ENCODE data around the gene HOXD4.

The HOXD4 gene

DNA sequence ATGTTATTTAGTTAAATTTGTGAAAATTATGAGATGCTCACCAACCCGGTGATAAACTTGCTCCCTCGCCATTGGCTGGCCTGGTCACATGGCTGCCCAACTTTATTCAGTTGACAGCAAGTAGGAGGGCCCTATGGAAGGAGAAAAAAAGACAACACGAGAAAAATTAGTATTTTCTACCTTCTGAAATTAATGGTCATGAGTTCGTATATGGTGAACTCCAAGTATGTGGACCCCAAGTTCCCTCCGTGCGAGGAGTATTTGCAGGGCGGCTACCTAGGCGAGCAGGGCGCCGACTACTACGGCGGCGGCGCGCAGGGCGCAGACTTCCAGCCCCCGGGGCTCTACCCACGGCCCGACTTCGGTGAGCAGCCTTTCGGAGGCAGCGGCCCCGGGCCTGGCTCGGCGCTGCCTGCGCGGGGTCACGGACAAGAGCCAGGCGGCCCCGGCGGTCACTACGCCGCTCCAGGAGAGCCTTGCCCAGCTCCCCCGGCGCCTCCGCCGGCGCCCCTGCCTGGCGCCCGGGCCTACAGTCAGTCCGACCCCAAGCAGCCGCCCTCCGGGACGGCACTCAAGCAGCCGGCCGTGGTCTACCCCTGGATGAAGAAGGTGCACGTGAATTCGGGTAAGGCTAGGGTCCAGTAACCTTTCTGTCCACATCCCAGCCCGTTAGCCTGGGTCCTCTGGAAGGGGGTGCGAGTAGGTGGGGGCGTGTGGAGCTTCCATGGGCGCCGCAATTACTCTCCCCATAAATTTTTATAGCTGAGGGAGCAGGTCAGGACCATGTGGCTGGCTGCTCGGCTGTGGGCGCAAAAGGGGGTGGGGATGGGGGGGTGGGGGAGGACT, at the start of gene HOXD4:
TSS of gene HOXD4 (plus strand) at position 109 of the 846 bp plus-strand sequence. CDS start at position 193, 84 bp downstream.
- no peak for DNase-seq (ENCODE audit: low read depth in 2 of 2)

DNA sequence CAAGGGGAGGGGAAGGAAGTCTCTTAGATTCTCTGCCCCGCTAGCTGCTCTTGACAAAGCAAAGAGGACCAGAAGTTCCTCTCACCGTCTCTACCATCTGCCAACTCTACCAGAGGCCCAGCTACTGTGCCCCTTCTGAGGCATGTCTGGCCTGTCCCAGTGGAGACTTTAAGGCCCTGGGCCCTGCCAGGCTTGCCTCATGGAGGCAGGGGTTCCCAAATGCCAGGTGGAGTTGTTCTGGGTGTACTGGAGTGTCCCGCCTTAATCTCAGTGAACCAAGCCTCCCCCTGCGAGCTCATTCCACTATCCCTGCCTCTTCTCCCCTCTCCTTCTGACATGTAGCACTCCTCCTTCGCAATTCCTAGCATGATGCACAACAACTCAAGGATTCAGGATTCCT, 49.5 kb upstream of the HOXD4 start:
- no peak for DNase-seq (ENCODE audit: low read depth in 2 of 2)

DNA sequence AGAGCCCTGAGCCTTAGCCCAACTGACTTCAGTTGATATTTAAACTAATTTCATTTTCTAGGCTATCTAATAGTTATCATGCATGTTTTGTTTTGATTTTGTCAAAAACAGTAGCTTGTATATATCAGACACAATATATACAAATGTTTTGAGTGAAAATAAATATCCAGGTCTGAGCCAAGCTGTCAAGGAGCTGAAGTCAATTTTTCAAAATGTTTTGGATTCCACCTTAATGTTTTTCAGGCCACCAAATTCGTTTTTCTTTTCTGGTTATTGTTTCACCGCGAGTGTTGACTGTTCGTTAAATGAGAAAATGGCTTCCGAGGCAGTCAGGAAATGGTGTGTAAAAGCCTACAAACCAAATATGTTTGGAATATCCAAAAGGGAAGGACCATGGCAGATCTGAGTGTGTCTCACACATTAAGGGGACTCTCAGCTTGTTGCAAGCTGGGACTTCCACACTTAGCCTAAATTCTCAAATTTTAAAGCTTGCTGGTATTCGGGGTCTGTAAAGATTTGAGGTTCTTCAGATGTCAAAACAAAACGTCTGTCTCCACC, 49.0 kb upstream of the HOXD4 start:
- DNase-seq (ENCODE audit: low read depth in 2 of 2), result no peak

DNA sequence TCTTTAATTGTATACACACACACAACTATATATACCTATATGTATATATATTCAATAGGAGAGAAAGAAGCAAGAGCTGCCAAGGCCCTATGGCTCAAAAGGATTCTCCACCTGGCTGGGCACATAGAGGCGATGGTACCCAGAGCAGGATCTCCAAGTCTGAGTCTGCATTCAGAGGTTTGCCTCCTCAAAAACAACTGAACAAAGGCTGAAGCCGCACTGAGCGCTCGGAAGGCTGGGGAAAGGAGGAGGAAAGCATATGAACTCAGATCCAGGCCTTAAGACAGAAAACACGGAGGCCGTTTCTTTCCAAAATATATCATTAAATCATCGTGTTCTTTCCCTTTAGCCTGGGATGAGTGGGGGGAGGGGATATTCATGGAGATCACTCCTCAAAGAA, 48.2 kb upstream of the HOXD4 start:
- DNase-seq (ENCODE audit: low read depth in 2 of 2), result no peak

DNA sequence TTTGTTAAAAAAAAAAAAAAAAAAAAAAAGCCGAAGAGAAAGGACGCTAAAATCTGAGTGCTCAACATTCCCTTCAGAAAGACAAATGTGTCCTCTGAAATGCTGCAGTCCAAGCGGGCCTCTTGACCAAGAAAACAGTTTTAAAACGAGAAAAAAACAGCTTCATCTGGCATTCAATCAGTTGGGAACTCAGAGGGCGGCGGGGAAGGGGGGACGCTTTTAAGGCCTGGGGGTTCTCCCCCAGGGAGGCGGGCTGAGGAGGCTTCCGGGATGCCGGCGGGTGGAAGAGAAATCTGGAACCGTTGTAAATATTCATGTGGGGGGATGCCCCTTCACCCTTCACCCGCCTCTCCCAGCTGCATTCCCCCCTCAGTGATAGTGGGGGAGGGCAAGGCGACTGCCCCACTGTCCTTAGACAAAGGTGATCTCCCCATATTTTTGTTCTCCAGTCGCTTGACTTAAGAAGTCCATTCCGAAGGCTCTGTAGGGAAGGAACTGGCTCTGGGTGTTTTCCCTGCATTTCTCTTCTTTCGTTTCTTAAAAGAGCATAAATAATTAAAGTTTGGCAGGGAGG, 47.5 kb upstream of the HOXD4 start:
- DNase-seq (ENCODE audit: low read depth in 2 of 2), result no peak

DNA sequence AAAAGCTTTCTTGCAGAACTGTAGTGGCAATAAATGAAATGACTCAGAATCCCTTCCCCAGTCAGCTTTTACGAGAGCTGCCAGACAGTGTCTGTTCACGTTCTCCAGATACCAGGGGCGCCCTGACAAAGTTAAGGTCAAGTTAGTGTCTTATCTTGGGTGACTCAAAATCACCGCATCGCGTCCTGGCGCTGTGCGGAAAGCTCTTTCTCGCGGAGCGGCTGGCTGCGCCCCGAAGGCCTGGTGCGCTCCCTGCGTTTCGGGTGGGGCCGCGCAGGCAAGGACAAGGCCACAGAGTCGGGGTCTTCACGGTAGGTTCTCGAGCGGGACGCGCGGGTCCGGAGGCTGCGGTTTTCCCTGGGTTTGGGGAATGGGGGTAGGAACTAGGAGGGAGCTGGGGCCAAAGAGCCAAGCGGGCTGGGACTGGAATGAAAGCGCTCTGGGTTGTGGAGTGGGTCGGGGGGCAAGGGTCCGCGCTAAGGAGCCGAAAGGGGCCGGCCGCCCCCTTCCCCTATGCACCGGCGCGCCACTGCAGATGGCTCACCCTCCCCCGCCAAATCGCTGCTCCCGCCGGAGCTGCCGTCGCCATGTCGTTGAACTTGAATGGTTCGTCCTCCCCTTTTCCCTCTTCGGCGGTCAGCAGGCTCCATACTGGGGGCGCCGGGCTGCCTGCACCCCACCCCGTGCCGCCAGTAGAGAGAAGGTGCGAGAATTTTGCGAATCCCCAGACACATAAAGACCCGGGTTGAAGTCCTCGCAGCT, 46.9 kb upstream of the HOXD4 start:
- no peak for DNase-seq (ENCODE audit: low read depth in 2 of 2)

DNA sequence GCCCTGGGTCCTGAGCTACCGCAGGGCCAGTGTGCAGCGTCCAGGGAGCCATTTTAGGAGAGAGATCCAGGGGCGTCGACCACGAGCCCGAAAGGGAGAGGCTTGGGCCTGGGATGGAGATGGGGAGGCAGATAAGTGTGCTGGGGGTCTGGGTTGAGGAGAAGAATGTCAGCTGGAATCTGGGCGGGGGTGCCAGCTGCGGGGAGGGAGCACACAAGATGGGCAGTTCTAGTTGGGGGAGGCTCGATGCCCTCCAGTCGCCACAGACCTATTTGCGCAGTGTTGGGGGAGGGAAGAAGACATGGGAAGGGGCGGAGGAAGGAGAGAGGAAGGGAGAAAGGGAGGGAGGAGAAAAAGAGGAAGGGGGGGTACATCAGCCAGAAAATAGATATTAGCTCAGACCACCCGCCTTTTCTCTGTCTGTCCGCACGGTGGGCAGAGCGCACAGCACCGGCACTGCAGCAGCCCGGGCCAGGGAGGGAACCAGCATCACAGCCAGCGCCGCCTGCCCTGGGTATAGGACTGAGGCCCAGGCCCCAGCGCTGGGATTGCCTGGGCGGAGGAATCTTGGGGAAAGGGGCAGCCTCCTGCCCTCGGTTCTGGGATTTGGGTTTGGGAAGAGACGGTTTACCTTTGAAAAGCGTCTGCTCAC, 46.1 kb upstream of the HOXD4 start:
- DNase-seq (ENCODE audit: low read depth in 2 of 2), result no peak

DNA sequence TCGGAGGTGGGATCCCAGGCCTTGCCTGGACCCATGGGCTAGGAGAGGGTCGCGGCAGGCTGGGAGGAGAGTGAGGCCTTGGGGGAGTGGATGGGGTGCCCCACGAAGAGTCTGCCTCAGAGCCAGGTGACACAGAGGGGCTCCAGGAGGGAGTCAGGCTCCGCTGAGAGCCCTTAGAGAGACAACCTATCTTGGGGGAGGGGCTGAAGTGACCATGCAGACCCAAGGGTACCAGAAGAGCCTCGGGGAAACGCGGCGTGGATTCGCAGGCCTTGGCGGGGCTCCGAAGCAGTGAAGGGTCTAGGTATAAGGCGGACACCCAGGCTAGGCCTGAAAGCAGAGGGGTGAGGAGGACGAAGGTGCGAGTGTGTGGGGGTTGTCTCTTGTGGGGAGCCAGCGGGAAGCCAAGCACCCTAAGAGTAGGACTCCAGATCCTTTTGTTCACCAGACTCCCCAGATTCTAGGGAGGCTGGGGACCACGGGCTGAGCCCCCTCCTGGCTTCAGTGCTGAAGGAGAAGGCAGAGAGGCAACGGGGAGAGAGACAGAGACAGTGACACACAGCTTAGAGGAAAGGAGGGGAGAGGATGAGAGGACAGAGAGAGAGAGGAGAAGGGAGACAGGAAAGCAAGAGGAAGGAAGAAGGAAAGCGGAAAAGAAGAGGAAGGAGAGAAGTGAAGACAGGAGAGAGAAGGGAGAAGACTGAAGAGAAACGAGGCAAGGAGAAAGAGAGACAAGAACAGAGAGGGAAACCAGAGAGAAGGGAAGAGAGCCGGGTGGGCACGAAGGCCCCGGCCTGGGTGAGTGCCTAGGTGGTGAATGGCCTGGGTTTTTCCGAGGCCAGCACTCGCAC, 45.4 kb upstream of the HOXD4 start:
- DNase-seq (ENCODE audit: low read depth in 2 of 2), result no peak

DNA sequence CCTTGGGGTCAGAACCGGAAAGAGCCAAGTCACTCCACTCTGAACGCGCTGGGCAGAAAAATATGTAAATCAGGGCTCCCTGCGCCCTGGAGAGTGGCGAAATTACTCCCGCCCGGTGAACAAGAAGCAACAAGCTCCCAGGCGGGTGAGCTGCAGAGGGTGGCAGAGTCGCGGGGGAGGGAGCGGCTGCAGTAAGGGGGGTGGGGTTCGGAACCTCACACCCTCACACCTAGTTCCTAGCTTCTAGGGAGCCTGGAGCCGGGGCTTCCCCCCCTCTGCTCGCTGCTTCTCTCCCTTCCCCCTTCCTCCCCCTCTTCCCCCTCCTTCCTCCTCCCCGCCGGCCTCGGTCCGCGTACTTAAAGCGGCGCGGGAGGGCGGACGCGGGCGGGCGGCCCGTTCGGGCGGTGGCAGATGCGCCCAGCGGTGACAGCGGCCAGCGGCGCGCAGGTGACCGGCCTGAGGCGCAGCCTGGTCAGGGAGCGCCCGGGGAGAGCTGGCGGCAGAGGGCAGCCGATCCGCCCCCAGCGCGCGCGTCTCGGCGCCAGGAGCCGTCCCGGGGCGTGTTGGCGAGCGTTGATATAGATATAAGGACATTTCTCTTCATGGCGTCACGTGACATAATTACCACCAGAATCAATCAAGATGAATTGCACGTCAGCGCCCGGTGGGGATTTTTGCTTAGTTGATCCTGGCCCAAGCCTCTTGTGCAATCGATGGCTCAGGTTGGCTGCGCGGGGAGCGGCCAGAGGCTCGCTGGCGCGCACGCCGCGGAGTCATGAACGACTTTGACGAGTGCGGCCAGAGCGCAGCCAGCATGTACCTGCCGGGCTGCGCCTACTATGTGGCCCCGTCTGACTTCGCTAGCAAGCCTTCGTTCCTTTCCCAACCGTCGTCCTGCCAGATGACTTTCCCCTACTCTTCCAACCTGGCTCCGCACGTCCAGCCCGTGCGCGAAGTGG, 44.5 kb upstream of the HOXD4 start, which contains the start of gene HOXD11:
TSS of gene HOXD11 (plus strand) at position 700 of the 959 bp plus-strand sequence. CDS start at position 776, 76 bp downstream.
- DNase-seq (ENCODE audit: low read depth in 2 of 2), result peak in 1 of 2 experiments; percentile 58

DNA sequence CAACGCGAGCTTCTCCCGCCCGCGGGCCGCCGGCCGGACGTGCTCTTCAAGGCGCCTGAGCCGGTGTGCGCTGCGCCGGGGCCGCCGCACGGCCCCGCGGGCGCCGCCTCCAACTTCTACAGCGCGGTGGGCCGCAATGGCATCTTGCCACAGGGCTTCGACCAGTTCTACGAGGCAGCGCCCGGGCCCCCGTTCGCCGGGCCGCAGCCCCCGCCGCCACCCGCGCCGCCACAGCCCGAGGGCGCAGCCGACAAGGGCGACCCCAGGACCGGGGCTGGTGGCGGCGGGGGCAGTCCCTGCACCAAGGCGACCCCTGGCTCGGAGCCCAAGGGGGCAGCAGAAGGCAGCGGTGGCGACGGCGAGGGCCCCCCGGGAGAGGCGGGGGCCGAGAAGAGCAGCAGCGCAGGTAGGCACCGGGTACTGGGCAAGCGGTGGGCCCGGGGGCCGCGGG, 43.6 kb upstream of the HOXD4 start:
- no peak for DNase-seq (ENCODE audit: low read depth in 2 of 2)

DNA sequence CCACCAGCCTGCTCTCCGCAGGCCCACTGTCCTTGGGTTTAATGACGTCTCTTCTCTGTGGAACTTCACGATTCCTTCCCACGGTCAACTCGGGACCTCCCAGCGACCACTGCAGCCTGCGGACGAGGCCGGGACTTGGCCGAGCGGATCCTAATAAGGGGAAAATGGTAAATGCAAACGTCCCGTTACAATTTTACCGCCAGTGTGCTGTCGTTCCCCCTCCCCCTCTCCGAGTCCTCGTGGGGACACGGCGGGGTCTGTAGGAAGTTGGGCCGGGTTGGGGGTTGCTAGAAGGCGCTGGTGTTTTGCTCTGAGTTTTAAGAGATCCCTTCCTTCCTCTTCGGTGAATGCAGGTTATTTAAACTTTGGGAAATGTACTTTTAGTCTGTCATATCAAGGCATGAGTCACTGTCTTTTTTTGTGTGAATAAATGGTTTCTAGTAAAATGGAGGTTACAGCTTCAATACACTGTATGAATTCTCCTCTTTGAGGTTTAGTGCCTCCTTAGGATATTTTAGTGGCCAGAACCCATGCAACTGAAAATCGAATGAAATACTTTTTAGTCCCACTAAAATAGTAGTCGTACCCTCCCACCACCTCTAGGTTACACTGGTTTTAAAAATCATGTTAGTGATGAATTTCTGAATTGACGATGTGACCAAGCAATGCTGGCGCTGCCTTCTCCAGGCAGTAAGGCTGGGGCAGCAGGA, 42.0 kb upstream of the HOXD4 start:
- no peak for DNase-seq (ENCODE audit: low read depth in 2 of 2)

DNA sequence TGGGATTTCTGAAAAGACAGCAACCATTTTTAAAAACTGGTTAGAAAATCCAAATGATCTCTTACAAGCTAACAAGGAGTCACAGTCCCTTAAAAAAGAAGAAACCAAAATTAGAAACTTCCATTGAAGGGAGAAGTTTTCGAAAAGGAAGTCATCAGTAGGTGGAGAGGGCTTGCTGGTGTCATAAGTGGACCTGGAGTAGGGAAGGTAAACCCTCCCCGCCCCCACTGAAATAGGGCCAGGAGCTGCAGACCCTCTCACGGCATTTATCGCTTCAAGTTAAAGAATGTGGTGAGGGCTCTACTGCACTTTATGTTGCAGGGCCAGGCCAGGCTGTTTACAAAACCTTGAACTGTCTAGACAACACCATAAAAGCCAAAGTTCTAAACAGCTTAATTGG, 41.4 kb upstream of the HOXD4 start:
- no peak for DNase-seq (ENCODE audit: low read depth in 2 of 2)

DNA sequence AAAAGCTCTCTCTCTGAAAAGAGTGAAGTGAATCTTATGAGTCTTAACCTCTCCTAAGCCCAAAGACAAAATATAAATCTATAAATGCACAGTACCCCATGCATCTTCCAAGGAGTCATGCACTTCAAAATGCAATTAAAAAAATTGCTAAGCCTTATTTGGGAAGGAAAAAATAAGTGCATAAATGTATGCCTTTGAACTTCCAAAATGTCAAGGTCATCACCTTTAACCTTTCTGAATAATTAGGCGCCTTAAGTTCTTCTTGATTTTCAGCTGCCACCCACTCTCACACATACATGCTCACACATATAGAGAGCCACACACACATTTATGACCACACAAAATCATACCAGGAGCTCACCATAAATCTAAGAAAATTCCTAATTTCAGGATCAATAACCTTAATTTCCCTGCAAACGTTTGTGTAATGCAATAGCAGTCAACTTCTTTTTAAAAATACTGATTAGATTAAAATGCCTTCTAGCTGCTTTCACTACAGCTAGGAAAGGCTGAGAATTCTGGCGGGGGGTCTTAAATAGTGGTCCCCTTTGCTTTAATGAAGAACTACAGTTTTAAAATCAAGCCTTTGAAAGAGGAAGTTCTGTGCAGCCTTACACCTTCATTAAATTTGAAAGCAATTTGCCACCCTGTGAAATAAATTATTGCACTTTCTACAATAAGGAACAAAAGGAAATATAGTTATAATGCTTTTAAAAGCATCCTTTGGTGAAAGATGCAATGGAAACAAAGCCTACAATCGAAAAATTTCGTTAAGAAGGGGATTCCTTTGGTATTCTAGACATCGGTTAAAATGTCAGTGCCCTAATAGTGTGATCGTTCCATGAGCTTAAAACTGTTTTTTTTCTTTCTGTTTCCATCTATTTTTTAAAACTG, 40.7 kb upstream of the HOXD4 start:
- DNase-seq (ENCODE audit: low read depth in 2 of 2), result no peak

DNA sequence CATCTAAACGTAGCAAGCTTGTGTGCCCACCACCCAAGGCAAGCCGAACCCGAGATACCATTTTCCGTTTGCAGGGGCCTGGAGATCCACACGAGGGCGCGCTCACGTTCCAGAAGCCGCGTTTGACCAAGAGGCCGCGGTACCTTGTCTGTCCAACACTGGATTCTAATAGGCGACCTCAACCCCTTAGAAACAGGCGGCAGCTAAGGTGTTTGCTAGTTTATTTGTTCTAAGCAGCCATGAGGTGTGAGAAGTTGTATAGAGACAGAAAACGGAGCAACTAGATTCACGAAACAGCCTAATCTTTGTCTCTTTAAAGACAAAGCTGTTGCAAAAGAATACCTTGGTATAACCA, 40.1 kb upstream of the HOXD4 start:
- no peak for DNase-seq (ENCODE audit: low read depth in 2 of 2)

DNA sequence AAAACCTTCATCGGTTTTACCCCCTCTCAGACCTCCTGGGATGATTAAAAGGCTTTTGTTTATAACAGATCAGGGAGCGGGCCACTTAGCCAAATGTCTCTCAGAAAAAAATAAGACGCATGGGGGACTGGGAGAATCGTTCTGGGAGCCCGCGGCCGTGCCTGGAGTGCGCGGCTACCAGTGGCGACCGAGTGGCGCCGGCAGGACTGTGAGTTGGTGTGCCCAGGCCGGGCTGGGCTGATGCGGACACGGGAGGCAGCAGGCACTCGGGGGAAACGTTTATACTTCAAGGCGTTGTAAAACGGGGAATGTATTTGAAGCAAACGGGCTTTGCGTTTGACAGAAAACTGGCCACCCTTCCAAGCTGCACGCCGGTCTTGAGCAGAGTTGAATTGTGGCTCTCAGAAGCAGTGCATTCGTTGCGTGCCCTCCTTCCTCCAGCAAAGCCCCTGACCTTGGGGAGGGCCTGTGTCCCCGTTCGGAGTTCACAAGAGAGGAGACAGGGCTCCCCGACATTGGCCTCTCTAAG, 39.4 kb upstream of the HOXD4 start:
- DNase-seq (ENCODE audit: low read depth in 2 of 2), result no peak

DNA sequence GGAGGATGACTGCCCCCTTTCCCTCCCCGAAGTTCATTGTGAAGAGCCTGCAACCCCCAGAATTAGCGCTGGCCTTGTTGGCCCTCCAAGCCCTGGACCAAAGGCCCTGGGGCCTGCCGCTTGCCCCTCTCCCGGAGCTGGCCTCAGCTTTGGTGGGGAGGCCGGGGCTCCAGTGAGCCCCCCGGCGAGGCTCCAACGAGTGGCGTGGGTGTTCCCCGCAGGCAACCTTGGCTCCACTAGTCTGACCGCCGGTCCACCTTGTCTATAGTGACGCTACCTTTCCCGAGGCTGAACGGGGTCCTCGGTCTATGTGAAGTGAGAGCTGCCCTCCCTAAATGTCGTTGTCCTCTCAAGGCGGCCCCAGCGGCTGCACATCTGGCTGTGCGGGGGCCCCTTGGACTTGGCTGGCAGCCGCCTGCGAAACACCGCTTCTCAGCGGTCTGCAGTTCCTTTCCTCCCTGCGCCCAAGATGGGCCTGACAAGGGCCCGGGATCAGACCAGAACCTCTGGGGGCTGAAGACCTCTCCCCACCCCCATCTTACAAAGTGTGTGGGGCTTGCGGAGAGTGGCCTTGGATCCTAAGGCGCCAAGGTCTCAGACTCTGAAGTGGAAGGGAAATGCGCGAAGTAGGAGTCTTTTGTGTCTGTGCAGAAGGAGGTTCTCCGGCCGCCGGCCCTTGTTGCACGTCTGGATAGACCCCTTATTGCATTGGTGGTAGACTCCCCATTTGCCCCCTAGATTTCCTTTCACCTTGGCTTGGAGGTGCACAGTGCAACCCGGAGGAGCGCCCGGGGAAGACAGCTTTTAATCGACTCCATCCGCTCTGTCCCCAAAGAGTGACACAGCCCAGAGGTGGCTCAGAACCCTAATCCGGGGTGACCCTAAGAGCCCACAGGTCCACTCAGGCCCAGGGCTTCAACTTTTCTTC, 38.7 kb upstream of the HOXD4 start:
- no peak for DNase-seq (ENCODE audit: low read depth in 2 of 2)
